OCI-LY7 (cell line): ENCODE data around the gene RPL22. TPM values are rescaled to one million over a fixed set of nuclear protein-coding genes. Genes with fewer than 3 reads are reported as not detected.

Experiments
- BruUV-seq: library from RNA; stranded (reverse); fragments of 400-500 nt; replicated peaks from 2 replicates; lab custom pipeline; 2021; lab: Mats Ljungman, UMichigan
- CTCF ChIA-PET: fragments of 300-600 bp; sonication (Branson Sonifier 250); formaldehyde crosslinking; loops from one replicate; lab custom pipeline; 2022; ENCODE audit warnings: antibody characterized with exemption; ENCODE audit not compliant: unreplicated experiment; lab: Charles Lee
- POLR2A ChIA-PET: fragments of 300-600 bp; sonication (Branson Sonifier 250); formaldehyde crosslinking; loops from one replicate; lab custom pipeline; 2022; ENCODE audit warnings: antibody characterized with exemption; lab: Charles Lee
- DNase-seq: peaks from one replicate; pipeline ENCODE4 v3.0.0-alpha.2; 2015; ENCODE audit warnings: low spot score
- H2AFZ ChIP-seq: fragments of 200-600 bp; sonication (generic), shearing (Covaris generic); 2 replicates; pipeline ENCODE4 v1.6.1; 2014; ENCODE audit warnings: mild to moderate bottlenecking, antibody characterized with exemption, low read length, moderate library complexity
- H3K27ac ChIP-seq: fragments of 200-600 bp; sonication (generic); 2 replicates; pipeline ENCODE4 v1.5.1; 2014; ENCODE audit warnings: mixed run types, low read depth, mild to moderate bottlenecking, moderate library complexity, low read length, inconsistent platforms; ENCODE audit not compliant: poor library complexity, severe bottlenecking
- H3K36me3 ChIP-seq: fragments of 200-600 bp; sonication (generic); 2 replicates; pipeline ENCODE4 v1.6.1; 2014; ENCODE audit warnings: mild to moderate bottlenecking, antibody characterized with exemption, low read length, moderate library complexity, mixed read lengths; ENCODE audit not compliant: insufficient read depth
- H3K4me1 ChIP-seq: fragments of 200-600 bp; sonication (generic); 2 replicates; pipeline ENCODE4 v1.5.1; 2014; ENCODE audit warnings: mild to moderate bottlenecking, low read length; ENCODE audit not compliant: insufficient read depth, poor library complexity, severe bottlenecking
- H3K4me2 ChIP-seq: fragments of 200-600 bp; sonication (generic); 2 replicates; pipeline ENCODE4 v1.6.1; 2014; ENCODE audit warnings: mild to moderate bottlenecking, low read length
- H3K4me3 ChIP-seq: fragments of 200-600 bp; sonication (generic); 2 replicates; pipeline ENCODE4 v1.5.1; 2014; ENCODE audit warnings: mild to moderate bottlenecking, low read depth, low read length; ENCODE audit not compliant: poor library complexity, severe bottlenecking
- H3K79me2 ChIP-seq: fragments of 200-600 bp; sonication (generic); 2 replicates; pipeline ENCODE4 v1.6.1; 2016; ENCODE audit warnings: low read depth, mild to moderate bottlenecking, low read length, moderate library complexity, mixed read lengths; ENCODE audit not compliant: insufficient read depth
- H3K9me2 ChIP-seq: fragments of 200-600 bp; sonication (generic); 2 replicates; pipeline ENCODE4 v1.6.1; 2016; ENCODE audit warnings: mild to moderate bottlenecking, low read length, mixed read lengths; ENCODE audit not compliant: insufficient read depth
- H3K9me3 ChIP-seq: fragments of 200-600 bp; sonication (generic); 2 replicates; pipeline ENCODE4 v1.6.1; 2014; ENCODE audit warnings: mild to moderate bottlenecking, mixed run types, low read length, mixed read lengths
- H4K20me1 ChIP-seq: fragments of 200-600 bp; sonication (generic); 2 replicates; pipeline ENCODE4 v1.6.1; 2014; ENCODE audit warnings: mild to moderate bottlenecking, antibody characterized with exemption, low read length, moderate library complexity, mixed read lengths; ENCODE audit not compliant: insufficient read depth
- CTCF ChIP-seq: fragments of 200-600 bp; sonication (generic); conservative IDR thresholded peaks from 2 replicates; pipeline ENCODE4 v1.5.1; 2014; ENCODE audit warnings: mild to moderate bottlenecking, antibody characterized with exemption, low read length, moderate library complexity, mixed read lengths
- EZH2phosphoT487 ChIP-seq: fragments of 200-600 bp; sonication (generic); IDR thresholded peaks from 2 replicates; pipeline ENCODE4 v1.6.1; 2018; ENCODE audit warnings: low read depth, borderline replicate concordance, mild to moderate bottlenecking, mixed run types, antibody characterized with exemption, low read length, moderate library complexity, mixed read lengths
- intact Hi-C: fragments of 100-400 bp; cut with micrococcal nuclease; formaldehyde crosslinking; loops from one replicate; pipeline ENCODE4 v1.10.0; 2022; ENCODE audit not compliant: unreplicated experiment
- total RNA-seq, 2 experiments: library from RNA; depleted of rRNA in 1 of 2; stranded (reverse); fragments of >200 nt in 1 of 2; shearing (Covaris generic) in 1 of 2; gene quantifications; 2 replicates each; pipeline ENCODE4 v1.2.3, GENCODE V29; 2014 to 2022

Gene RPL22
- total RNA-seq, 2 experiments from 2014 or later: 249 to 589 TPM

GRCh38 chr1:6207921-6208320 is 8.5 kb upstream of the RPL22 start:
- POLR2A ChIA-PET: interaction anchor here (0.6 kb wide), 1 partner anchor 20 kb away, joined by 4 read pairs; no protein-coding TSS in a partner anchor

GRCh38 chr1:6207075-6207885 is 7.9 kb upstream of the RPL22 start:
- Histone ChIP-seq H3K27ac (no peak overlapping the region), H4K20me1 (no peaks in the 10 kb centered on the region), H2AFZ (no peak overlapping the region), H3K9me2 (no peaks in the 10 kb centered on the region), H3K9me3 (no peaks in the 10 kb centered on the region), H3K36me3 (no peaks in the 10 kb centered on the region), H3K4me3 (no peak overlapping the region), H3K4me1 (peaks cover 5% of the 10 kb centered on the region), H3K4me2 (no peak overlapping the region), H3K79me2 (no peaks in the 10 kb centered on the region)
- no TSS peak for BruUV-seq
- DNase-seq: no peak
- TF ChIP-seq EZH2phosphoT487: no peak
- no peak for TF ChIP-seq CTCF
- intact Hi-C loops: no loop called here
- ChIA-PET CTCF (no interaction called here), POLR2A (interaction anchor here (0.6 kb wide), 2 partner anchors 373 to 400 kb away, joined by 3 read pairs; no protein-coding TSS in a partner anchor)

More at GRCh38 chr1:6207921-6208320, 8.5 kb upstream of the RPL22 start:
- H3K4me2 ChIP-seq: no peak overlapping the region
- H3K9me3 ChIP-seq: no peaks in the 10 kb centered on the region
- DNase-seq: no peak
- intact Hi-C loops: no loop called here
- BruUV-seq: no TSS peak
- no peak overlapping the region for H3K27ac ChIP-seq
- CTCF ChIA-PET: no interaction called here
- H3K9me2 ChIP-seq: no peaks in the 10 kb centered on the region
- H3K4me3 ChIP-seq: no peak overlapping the region
- H4K20me1 ChIP-seq: no peaks in the 10 kb centered on the region
- no peaks in the 10 kb centered on the region for H3K36me3 ChIP-seq
- peaks cover 10% of the 10 kb centered on the region for H3K4me1 ChIP-seq
- TF ChIP-seq CTCF (no peak), EZH2phosphoT487 (no peak)
- no peak overlapping the region for H2AFZ ChIP-seq
- no peaks in the 10 kb centered on the region for H3K79me2 ChIP-seq

- intact Hi-C loops: no loop called here
- no peak overlapping the region for H3K27ac ChIP-seq
- CTCF ChIA-PET: no interaction called here
These were observed 7.1 kb upstream of the RPL22 start for GRCh38 chr1:6206520-6206855.

More at GRCh38 chr1:6206520-6206855, 7.1 kb upstream of the RPL22 start:
- BruUV-seq: no TSS peak
- Histone ChIP-seq H2AFZ (no peak overlapping the region), H3K4me1 (peaks cover 4% of the 10 kb centered on the region), H3K9me3 (no peaks in the 10 kb centered on the region), H3K4me3 (no peak overlapping the region), H3K4me2 (no peak overlapping the region), H4K20me1 (no peaks in the 10 kb centered on the region), H3K36me3 (no peaks in the 10 kb centered on the region), H3K9me2 (no peaks in the 10 kb centered on the region), H3K79me2 (no peaks in the 10 kb centered on the region)
- no peak for TF ChIP-seq EZH2phosphoT487
- no peak for TF ChIP-seq CTCF
- POLR2A ChIA-PET: interaction anchor here (0.6 kb wide), 2 partner anchors 374 to 401 kb away, joined by 3 read pairs; no protein-coding TSS in a partner anchor
- no peak for DNase-seq
